HEK293T (cell line): ENCODE results near the gene PFN1.

Source experiments
- CTCF ChIA-PET: fragments of 350-600 bp; formaldehyde crosslinking; extraction: SDS; loops from one replicate; lab custom pipeline; 2021; ENCODE audit warnings: antibody characterized with exemption, inconsistent platforms; lab: Yijun Ruan, JAX
- POLR2A ChIA-PET: fragments of 350-600 bp; formaldehyde crosslinking; extraction: SDS; loops from one replicate; lab custom pipeline; 2020; ENCODE audit warnings: antibody characterized with exemption, inconsistent platforms; lab: Yijun Ruan, JAX
- DNase-seq: peaks from one replicate; pipeline ENCODE4 v3.0.0; 2012; ENCODE audit warnings: mixed read lengths; ENCODE audit errors: extremely low spot score
- ARNT ChIP-seq: fragments of 450-650 bp; IDR thresholded peaks from 2 replicates; pipeline ENCODE4 v1.6.1; 2017; ENCODE audit warnings: mild to moderate bottlenecking
- BHLHE40 ChIP-seq: fragments of 450-650 bp; IDR thresholded peaks from 2 replicates; pipeline ENCODE4 v1.6.1; 2016; ENCODE audit warnings: mild to moderate bottlenecking, moderate library complexity, borderline replicate concordance
- CTBP1 ChIP-seq: fragments of 450-650 bp; IDR thresholded peaks from 2 replicates; pipeline ENCODE4 v1.6.1; 2016; ENCODE audit warnings: borderline replicate concordance
- ELF4 ChIP-seq: fragments of 450-650 bp; IDR thresholded peaks from 2 replicates; pipeline ENCODE4 v1.6.1; 2017; ENCODE audit warnings: antibody characterized with exemption
- FOXA1 ChIP-seq: fragments of 450-650 bp; IDR thresholded peaks from 2 replicates; pipeline ENCODE4 v1.6.1; 2016; ENCODE audit warnings: mild to moderate bottlenecking
- FOXK2 ChIP-seq: fragments of 450-650 bp; IDR thresholded peaks from 2 replicates; pipeline ENCODE4 v1.6.1; 2016; ENCODE audit warnings: mild to moderate bottlenecking
- FOXM1 ChIP-seq: fragments of 450-650 bp; IDR thresholded peaks from 2 replicates; pipeline ENCODE4 v1.6.1; 2017; ENCODE audit warnings: mild to moderate bottlenecking, borderline replicate concordance
- HDGF ChIP-seq: fragments of 450-650 bp; IDR thresholded peaks from 2 replicates; pipeline ENCODE4 v1.6.1; 2017; ENCODE audit warnings: antibody characterized with exemption, borderline replicate concordance
- L3MBTL2 ChIP-seq: fragments of 450-650 bp; conservative IDR thresholded peaks from 2 replicates; pipeline ENCODE4 v1.6.1; 2016; ENCODE audit warnings: mild to moderate bottlenecking
- LEF1 ChIP-seq: fragments of 450-650 bp; IDR thresholded peaks from 2 replicates; pipeline ENCODE4 v1.6.1; 2017; ENCODE audit warnings: mild to moderate bottlenecking, borderline replicate concordance
- NFRKB ChIP-seq: fragments of 450-650 bp; IDR thresholded peaks from 2 replicates; pipeline ENCODE4 v1.6.1; 2016; ENCODE audit warnings: mild to moderate bottlenecking, moderate library complexity
- PKNOX1 ChIP-seq: fragments of 450-650 bp; IDR thresholded peaks from 2 replicates; pipeline ENCODE4 v1.6.1; 2016
- SP1 ChIP-seq: fragments of 450-650 bp; IDR thresholded peaks from 2 replicates; pipeline ENCODE4 v1.6.1; 2017
- SUZ12 ChIP-seq: fragments of 450-650 bp; IDR thresholded peaks from 2 replicates; pipeline ENCODE4 v1.6.1; 2016; ENCODE audit warnings: mild to moderate bottlenecking
- TARDBP ChIP-seq: fragments of 450-650 bp; IDR thresholded peaks from 2 replicates; pipeline ENCODE4 v1.6.1; 2016
- ZNF384 ChIP-seq: fragments of 450-650 bp; IDR thresholded peaks from 2 replicates; pipeline ENCODE4 v1.6.1; 2016

The PFN1 gene

GRCh38 chr17:4986403-4986802, 38.1 kb upstream of the PFN1 start:
- TF ChIP-seq L3MBTL2 (no peak), BHLHE40 (no peak), FOXK2 (no peak), FOXM1 (no peak), ARNT (no peak), CTBP1 (no peak)
- CTCF ChIA-PET = interaction anchor here (1.0 to 1.5 kb wide), 4 partner anchors 21 to 83 kb away, joined by 3 to 7 read pairs (median 4); partner anchors contain the start of gene CHRNE
- no peak for DNase-seq
- POLR2A ChIA-PET = interaction anchor here (0.7 to 5.1 kb wide), 13 partner anchors 11 to 77 kb away, joined by 3 to 39 read pairs (median 4); partner anchors contain the start of genes INCA1, KIF1C, PFN1 and RNF167

GRCh38 chr17:4982305-4982704, 34.0 kb upstream of the PFN1 start:
- DNase-seq = no peak
- CTCF ChIA-PET = no interaction called here
- POLR2A ChIA-PET = no interaction called here
- no peak for TF ChIP-seq SUZ12
- TF ChIP-seq TARDBP = no peak
- TF ChIP-seq ELF4 = no peak
- TF ChIP-seq FOXM1 = no peak
- TF ChIP-seq ZNF384 = no peak
- no peak for TF ChIP-seq FOXK2
- TF ChIP-seq BHLHE40 = no peak
- no peak for TF ChIP-seq CTBP1
- TF ChIP-seq PKNOX1 = no peak
- TF ChIP-seq HDGF = no peak
- no peak for TF ChIP-seq LEF1
- no peak for TF ChIP-seq SP1
- TF ChIP-seq NFRKB = no peak
- TF ChIP-seq ARNT = no peak
- no peak for TF ChIP-seq FOXA1
- no peak for TF ChIP-seq L3MBTL2

- POLR2A ChIA-PET = interaction anchor here (1.0 kb wide), 1 partner anchor 17 kb away, joined by 4 read pairs; the partner anchor contains the start of genes INCA1 and KIF1C
- DNase-seq = peak; percentile 68
- CTCF ChIA-PET = interaction anchor here (1.0 to 2.2 kb wide), 3 partner anchors 10 to 81 kb away, joined by 3 to 8 read pairs (median 4); partner anchors contain the start of gene SPAG7
- TF ChIP-seq ARNT = no peak
These were observed 32.4 kb upstream of the PFN1 start for GRCh38 chr17:4980644-4981216.

- ChIA-PET CTCF (no interaction called here), POLR2A (interaction anchor here (1.4 to 1.9 kb wide), 2 partner anchors 8 to 11 kb away, joined by 3 to 8 read pairs; partner anchors contain the start of gene SPAG7)
- no peak for DNase-seq
- TF ChIP-seq PKNOX1 = no peak
- TF ChIP-seq SUZ12 = no peak
- no peak for TF ChIP-seq FOXM1
- no peak for TF ChIP-seq FOXA1
- TF ChIP-seq CTBP1 = no peak
- no peak for TF ChIP-seq ELF4
These were observed 30.4 kb upstream of the PFN1 start for GRCh38 chr17:4978726-4979125.

- TF ChIP-seq TARDBP (no peak), BHLHE40 (no peak), CTBP1 (no peak), NFRKB (no peak), SP1 (no peak), FOXA1 (no peak), SUZ12 (no peak), ARNT (no peak), LEF1 (no peak), FOXM1 (no peak), ZNF384 (no peak), PKNOX1 (no peak), ELF4 (no peak)
- no peak for DNase-seq
- POLR2A ChIA-PET = interaction anchor here (0.7 to 2.7 kb wide), 3 partner anchors 13 to 65 kb away, joined by 3 to 9 read pairs (median 4); partner anchors contain the start of genes RNF167 and SLC25A11
- CTCF ChIA-PET = no interaction called here
These were observed 25.9 kb upstream of the PFN1 start for GRCh38 chr17:4974115-4974670.

- CTCF ChIA-PET = no interaction called here
- POLR2A ChIA-PET = interaction anchor here (0.7 to 2.7 kb wide), 6 partner anchors 13 to 135 kb away, joined by 3 to 9 read pairs (median 4); partner anchors contain the start of genes CAMTA2, RNF167 and SLC25A11
- DNase-seq = no peak
- TF ChIP-seq SUZ12 = no peak
- no peak for TF ChIP-seq NFRKB
- no peak for TF ChIP-seq CTBP1
- no peak for TF ChIP-seq FOXA1
- no peak for TF ChIP-seq LEF1
- no peak for TF ChIP-seq ZNF384
- TF ChIP-seq TARDBP = no peak
- no peak for TF ChIP-seq PKNOX1
- no peak for TF ChIP-seq BHLHE40
These were observed 25.2 kb upstream of the PFN1 start for GRCh38 chr17:4973256-4974114.
